HG03064 (cell line): ENCODE results near the gene RAD18.

Experiments
- ATAC-seq: cut with Tn5 transposase; IDR thresholded peaks from one replicate; pipeline ENCODE4 v1.9.1; 2021; ENCODE audit warnings: low read depth; ENCODE audit not compliant: unreplicated experiment

The RAD18 gene, protein sequence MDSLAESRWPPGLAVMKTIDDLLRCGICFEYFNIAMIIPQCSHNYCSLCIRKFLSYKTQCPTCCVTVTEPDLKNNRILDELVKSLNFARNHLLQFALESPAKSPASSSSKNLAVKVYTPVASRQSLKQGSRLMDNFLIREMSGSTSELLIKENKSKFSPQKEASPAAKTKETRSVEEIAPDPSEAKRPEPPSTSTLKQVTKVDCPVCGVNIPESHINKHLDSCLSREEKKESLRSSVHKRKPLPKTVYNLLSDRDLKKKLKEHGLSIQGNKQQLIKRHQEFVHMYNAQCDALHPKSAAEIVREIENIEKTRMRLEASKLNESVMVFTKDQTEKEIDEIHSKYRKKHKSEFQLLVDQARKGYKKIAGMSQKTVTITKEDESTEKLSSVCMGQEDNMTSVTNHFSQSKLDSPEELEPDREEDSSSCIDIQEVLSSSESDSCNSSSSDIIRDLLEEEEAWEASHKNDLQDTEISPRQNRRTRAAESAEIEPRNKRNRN

DNA sequence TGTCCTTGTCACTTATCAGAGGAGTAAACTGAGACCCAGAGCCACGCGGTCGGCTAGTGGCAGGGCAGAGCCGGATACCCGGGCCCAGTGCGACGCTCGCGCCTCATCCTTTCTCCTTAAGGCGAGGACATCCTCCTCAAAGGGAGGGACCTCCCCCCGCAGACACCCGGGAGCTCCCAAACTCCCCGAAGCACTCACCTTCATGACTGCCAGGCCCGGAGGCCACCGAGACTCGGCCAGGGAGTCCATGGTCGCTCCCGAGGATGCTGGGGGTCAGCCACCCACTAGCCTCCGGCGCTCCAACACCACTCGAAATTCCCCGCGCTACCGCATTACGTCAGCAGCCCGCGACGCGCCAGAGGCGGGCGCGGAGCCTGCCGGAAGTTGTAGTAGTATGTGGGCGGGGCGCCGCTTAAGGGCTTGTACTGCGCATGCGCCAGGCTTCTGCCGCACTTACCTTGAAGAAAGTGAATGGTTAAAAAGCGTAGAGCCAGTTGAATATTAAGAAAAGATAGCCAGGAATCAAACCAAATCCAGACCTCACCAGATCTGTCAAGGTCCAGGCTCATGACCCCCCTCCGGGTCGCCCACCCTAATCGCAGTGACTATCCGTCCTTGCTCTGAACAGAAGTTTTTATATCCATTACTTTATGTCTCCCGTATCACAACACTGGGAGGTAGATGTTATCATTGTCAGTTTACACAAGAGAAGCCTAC lies at the start of gene RAD18:
Gene RAD18 (minus strand): TSS at position 336 of the 717 bp plus-strand sequence. CDS start 87 bp downstream, at position 249.
- ATAC-seq = peak; percentile 92

- ATAC-seq = no peak
These were observed 49.2 kb upstream of the RAD18 start for GRCh38 chr3:9012521-9012920.

DNA sequence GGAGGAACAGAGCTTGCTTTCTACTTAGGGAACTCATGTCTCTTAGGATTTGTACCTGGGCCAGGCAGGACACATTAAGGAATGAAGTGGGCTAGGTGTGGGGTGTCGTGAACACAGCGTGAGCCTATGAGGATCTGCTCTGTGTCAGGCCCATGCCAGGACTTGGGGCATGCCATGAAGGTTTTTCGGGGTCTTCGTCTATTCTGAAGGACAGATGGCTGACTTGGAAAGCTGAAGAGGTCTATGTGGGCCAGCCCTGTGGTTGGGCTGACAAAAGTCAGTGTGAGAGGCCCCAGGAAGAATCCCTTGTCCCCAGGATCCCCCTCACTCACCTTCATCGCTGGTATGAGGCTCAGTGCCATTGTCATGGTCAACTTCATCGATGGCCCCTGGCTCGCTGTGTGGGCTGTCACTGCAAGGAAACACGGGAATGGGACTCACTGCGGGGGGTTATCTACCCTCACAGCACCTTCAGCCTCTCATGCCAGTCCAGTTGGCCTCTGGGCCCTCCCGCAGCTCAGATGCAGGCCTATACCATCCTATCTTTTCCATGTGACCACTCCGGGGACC lies 46.8 kb upstream of the RAD18 start:
- no peak for ATAC-seq

DNA sequence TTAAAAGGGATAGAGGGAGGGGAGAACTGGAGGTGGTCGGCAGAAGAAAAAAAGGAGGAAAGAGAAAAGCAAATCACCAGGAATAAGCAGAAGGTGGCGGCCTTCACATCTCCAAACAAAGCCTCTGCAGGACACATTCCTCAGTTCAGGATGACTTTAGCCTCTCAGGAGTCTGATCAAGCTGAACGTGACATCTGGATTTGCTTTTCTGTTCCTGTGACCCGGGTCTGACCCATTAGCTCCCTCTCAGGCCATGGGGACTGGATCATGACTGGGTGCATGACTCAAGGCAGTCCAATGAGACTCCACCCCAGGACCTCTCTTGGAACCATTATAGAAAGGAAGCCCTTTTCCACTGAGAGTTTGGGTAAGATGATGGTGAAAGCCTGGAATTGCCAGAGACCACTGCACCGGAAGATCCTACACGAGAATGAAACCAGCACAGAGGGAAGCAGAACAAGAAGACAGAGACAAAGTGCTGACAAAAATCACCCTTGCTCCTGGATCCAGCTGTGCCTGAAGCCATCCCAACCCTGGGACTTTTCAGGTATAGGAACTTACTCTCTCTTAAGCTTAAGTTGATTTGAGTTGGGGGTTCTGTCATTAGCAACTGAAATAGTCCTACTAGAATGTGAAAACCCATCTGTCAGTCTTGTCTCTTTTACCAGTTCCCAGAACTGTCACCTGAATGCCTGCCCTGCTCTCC lies 45.4 kb upstream of the RAD18 start:
- ATAC-seq = no peak

DNA sequence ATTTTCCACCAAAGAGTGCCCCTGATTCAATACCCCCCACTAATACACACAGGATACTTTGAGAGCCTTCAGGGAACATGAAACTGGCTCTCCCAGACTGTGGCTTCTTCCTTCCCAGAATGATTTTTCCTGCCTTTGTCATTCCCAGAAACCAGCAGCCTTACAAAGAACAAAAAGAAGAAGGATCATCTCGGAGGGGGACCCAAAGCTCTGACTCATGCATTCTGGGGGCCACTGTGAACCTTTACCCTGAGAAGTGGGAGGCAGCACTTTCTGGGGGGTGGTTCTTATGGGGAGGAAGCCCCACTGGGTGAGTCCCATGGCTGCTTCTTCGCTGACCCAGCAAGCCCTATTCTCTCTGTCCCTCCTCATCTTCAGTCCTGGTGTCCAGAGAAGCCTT lies 44.7 kb upstream of the RAD18 start:
- no peak for ATAC-seq

DNA sequence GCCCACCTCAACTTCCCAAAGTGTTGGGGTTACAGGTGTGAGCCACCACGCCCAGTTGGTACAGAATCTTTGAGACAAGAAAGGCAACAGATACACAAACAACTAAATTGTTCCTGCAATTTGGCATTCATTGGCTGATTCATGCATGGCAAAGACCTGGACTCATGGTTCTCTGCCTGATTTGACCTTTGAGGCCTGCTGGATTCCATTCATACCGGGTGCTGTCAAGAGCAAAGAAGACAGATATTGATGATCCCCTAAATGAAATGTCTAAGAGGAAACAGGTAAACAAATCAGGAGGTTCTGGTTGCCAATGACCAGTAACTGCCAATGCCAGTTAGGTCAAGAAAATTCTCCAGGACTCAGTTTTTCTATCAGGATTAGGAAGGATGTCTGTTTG lies 43.9 kb upstream of the RAD18 start:
- ATAC-seq = no peak

DNA sequence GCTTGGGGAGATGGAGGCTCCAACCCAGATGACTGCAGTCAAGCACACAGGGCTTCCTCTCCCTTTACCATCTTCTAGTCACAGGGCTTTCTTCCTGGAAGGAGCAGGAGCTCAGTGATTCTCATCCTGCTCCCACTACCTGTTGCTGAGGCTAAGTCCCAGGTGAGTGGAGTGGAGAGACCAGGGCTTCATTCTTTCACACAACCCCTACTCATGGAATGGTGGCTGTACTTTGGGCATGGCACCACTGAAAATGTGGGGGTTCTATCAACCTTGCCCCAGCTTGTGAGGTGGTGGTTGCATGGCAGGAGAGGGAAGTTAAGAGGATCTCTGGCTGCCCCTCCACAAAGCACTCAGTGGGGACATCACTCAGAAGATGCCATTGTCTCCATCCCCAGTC lies 36.8 kb upstream of the RAD18 start:
- no peak for ATAC-seq

DNA sequence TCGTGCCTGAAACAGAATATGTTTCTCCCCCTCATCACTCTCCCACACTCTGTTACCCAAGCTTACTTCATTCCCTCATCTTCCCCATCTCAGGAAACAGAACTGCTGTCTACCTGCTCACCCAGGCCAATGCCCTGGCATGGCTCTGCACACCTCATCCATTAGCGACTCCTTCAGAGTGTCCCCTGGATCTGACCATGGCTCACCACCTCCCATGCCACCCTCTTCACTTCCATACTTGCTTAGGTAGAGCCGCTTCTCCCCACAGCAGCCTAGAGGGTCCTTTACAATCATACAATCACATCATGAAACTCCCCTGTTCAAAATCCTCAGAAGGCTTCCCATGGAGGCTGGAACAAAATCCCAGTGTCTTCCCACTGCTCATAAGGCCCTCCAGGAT lies 33.9 kb upstream of the RAD18 start:
- ATAC-seq = no peak

DNA sequence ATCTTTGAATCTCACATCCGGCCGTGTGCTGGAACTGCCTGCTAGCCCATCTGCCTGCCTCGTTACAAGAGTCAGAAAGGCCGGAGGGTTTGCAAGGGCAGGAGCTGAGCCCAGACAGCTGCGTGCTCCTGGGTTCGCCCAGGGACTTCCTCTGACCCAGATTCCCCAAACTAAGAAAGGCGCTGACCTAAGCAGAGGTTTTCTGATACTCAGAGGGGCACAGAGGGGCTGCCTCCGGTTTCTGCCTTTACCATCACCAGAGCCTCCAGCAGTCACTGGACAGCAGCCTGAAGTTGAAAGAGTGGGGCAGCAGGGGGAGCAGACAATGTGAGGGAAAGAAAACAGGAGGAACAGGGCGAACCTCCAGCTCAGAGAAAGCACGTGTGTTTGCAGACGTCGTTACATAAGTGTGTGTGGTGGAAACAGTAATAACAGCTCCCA lies 33.4 kb upstream of the RAD18 start:
- no peak for ATAC-seq

GRCh38 chr3:8996216-8996615 lies 32.9 kb upstream of the RAD18 start:
- ATAC-seq = no peak

DNA sequence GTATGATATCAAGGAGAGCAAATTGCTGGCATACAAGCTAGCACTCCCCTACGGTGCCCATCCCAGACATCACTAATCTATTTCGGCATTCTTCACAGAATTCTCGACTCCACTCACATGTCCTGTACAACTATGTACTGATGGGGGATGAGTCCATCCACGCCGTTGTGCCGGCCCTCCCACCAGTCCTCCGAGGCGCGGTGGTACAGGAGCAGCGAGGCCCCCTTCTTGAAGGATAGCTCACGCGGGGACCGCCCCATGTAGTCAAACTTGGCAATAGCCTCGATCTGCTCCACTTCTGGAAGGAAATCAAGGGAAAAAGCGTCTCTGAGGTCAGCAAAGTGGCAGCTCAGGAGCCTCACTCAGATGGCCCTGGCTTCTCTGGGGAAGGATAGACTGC lies 31.0 kb upstream of the RAD18 start:
- ATAC-seq = no peak

DNA sequence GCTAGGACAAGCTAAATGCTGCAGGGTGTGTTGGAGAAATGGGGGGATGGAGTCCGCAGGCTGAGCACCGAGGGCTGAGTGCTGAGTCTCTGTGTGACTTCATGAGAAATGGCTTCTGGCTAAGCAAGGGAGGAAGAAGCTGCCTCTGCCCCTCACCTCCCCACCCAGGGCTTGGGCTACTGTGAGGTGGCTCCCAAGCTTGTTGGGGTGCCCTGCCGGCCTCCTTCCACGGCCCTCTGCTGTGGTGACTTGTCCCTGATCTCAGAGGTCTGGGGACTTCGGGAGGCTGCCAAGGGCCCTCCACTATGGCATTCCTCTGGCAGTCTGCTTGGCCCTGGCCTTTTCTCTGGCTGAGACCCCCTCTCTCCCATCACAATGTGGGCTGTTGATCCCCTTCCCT lies 30.1 kb upstream of the RAD18 start:
- ATAC-seq = no peak

DNA sequence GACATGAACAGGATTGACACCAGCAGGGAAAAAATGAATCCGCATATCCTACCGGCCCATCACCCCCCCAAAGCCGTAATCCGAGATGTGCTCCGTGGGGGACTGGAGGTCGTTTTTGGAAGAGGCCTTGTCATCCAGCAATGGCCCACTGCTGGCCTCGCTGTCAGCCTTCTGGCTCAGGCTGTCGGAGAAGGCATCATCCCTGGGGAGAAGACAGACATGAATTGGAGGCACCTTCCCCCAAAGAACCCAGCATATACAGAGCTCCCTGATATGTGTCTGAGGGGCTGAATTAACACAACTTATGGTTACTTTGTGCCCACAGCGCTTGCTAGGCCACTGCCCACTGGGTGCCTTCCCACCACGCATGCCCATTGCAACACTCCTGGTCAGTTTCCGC lies 29.6 kb upstream of the RAD18 start:
- ATAC-seq = no peak

DNA sequence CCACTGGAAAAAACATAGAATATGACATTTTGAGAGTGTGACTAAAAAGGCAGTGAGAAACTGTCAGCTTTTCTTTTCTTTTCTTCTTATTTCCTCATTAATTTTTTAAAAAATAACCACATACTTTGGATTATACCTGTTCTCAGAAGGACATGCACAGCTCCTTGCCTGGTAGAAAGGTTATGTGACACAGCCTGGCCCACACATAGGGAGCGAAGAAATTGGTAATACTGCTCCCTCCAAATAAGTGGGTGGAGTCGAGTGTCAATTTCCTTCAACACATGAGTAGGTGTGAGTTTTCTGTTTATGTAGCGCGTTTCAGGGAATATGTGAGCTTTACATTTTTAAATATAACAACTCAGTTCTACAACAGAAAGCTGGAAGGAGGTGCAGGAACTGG lies 28.9 kb upstream of the RAD18 start:
- ATAC-seq = no peak

DNA sequence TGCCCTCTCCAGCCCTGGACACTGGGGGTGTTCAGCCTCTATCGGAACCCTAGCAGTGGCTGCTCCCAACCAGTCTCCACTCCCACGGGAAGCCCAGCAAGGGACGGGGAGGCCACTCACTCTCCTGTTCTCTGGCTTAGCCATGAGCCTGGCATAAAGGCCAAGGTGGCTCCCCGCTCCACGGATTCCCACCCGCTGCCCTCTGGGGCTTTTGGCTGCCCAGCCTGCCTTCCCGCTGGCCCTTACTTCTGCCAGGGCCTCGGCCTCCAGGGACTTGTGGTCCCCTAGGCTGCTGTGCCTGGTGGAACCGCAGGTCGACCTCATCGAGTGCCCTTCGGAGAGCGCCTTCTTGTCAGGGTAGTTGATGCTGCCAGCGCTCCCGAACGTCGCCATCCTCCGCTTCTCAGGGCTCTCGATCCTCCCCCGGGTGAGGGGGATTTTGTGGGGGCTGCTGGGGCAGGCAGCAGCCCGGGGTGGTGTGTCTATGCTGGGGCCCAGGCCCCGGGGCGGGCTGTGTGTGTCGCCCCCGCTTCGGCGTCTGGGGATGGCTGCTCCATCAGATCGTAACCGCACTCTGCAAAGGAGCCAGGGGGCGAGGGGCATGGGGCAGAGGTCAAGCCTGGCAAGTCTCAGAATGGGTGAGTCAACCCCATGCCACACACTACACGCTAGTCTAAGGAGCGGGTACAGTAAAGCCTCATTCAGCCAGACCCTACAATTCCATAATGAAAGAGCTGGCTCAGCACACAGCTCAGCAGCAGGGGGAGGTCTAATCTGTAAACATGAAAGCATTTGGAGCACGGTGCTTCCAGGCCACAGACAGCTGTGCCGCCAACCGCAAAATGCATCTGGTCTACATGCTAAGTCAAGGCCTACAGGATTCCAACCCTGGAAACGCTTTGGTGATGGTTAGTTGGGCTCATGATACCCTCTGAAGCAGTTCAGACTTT lies 27.3 kb upstream of the RAD18 start:
- ATAC-seq = no peak

- ATAC-seq = no peak
These were observed 25.7 kb upstream of the RAD18 start for GRCh38 chr3:8988791-8989558.

DNA sequence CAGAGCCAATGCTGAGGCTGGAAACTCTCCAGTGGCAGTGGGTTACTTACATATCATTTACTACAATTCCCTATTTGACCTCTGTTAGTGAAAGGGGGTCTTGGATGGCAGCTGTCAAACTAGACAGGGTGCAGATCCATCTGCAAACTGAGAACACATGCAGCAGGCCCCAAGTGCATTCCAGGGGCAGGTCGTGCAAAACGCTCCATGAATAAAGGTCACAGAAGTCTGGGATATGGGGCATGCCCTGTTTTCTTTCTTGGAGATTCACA lies 25.0 kb upstream of the RAD18 start:
- no peak for ATAC-seq

GRCh38 chr3:8987645-8988383 lies 24.5 kb upstream of the RAD18 start:
- no peak for ATAC-seq

DNA sequence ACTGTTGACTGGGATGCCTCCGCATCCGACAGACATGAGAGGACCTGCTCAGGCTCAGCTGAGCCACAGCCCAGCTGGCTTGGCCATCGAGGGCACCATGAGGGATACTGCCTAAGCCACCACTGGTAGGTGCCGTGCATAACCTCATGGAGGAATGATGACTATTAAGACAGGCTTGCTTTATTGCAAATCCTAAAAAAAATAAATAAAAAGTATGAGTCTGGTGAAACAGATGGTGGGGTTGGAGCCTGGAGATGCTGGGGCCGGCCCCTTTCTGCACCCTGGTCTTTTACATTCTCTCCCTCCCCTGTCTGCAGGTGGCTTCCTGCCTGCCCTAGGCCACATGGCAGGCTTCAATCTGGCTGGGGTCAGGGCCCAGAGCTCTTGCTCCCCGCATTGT lies 24.0 kb upstream of the RAD18 start:
- no peak for ATAC-seq
